Erythroblast (primary cell): ENCODE measurements around the gene WFDC13.
"Not testable (repeated sequence)": the region's sequence is repeated elsewhere in the genome, so short reads cannot be mapped to it uniquely, and the experiment has no call there.

Experiments
- GATA1 ChIP-seq: IDR thresholded peaks from 2 replicates; pipeline ENCODE4 v1.6.1; 2011; ENCODE audit warnings: low read depth, mild to moderate bottlenecking, control low read depth, low read length, moderate library complexity
- POLR2A ChIP-seq: IDR thresholded peaks from 2 replicates; pipeline ENCODE4 v1.6.1; 2011; ENCODE audit warnings: mild to moderate bottlenecking, low read length

GRCh38 chr20:45693346-45693745 lies 8.5 kb upstream of the WFDC13 start:
- TF ChIP-seq GATA1, POLR2A: not testable (repeated sequence)
